B cell (primary cell): ENCODE results near the gene CHKA.

Source experiments
- EZH2 ChIP-seq: IDR thresholded peaks from 2 replicates; pipeline ENCODE4 v1.6.1; 2012; ENCODE audit warnings: borderline replicate concordance, low read depth, mild to moderate bottlenecking, moderate library complexity, low read length; ENCODE audit not compliant: insufficient read depth, poor library complexity, severe bottlenecking
- TF ChIP-seq, protein P1 (sequence below): fragments of 200-600 bp; IDR thresholded peaks from one replicate; pipeline ENCODE4 v1.8.0; 2022; ENCODE audit warnings: antibody characterized with exemption, mild to moderate bottlenecking

GRCh38 chr11:68082481-68082880 lies 38.7 kb downstream of the CHKA start:
- TF ChIP-seq, protein P1, sequence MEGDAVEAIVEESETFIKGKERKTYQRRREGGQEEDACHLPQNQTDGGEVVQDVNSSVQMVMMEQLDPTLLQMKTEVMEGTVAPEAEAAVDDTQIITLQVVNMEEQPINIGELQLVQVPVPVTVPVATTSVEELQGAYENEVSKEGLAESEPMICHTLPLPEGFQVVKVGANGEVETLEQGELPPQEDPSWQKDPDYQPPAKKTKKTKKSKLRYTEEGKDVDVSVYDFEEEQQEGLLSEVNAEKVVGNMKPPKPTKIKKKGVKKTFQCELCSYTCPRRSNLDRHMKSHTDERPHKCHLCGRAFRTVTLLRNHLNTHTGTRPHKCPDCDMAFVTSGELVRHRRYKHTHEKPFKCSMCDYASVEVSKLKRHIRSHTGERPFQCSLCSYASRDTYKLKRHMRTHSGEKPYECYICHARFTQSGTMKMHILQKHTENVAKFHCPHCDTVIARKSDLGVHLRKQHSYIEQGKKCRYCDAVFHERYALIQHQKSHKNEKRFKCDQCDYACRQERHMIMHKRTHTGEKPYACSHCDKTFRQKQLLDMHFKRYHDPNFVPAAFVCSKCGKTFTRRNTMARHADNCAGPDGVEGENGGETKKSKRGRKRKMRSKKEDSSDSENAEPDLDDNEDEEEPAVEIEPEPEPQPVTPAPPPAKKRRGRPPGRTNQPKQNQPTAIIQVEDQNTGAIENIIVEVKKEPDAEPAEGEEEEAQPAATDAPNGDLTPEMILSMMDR = no peak
- TF ChIP-seq EZH2 = no peak
